ENCODE results near the gene AGRN. TPM values are rescaled to one million over a fixed set of nuclear protein-coding genes. Genes with fewer than 3 reads are reported as not detected.

The AGRN gene
- total RNA-seq, 5 donors from 2014 or later (not counting 1 experiment from before 2014, with no cell fraction given) = 6.0 to 16.3 (median 9.9) TPM

GRCh38 chr1:1022302-1023009 lies 2.5 kb downstream of the AGRN start:
- H3K36me3 Mint-ChIP-seq = no peaks in the 10 kb centered on the region
- POLR2A ChIA-PET = no interaction called here
- no peak overlapping the region for H3K27ac ChIP-seq (ENCODE audit: low read length)
- H3K4me1 ChIP-seq (ENCODE audit: control insufficient read depth in 1 of 2, extremely low read depth in 1 of 2, insufficient read depth in 2 of 2, low read length in 2 of 2) = peaks cover 0 to 31% of the 10 kb centered on the region in 2 experiments
- peaks cover 0 to 51% of the 10 kb centered on the region in 2 experiments for H3K27me3 ChIP-seq (replicated peaks in 1 of 2; ENCODE audit: control insufficient read depth in 2 of 2, extremely low read depth in 1 of 2, insufficient read depth in 2 of 2, low read length in 1 of 2)
- CTCF ChIA-PET = interaction anchor here in 1 of 2 donors (0.5 kb wide), 1 partner anchor 421 kb away, joined by 6 read pairs; no protein-coding TSS in a partner anchor
- no peak overlapping the region for H3K4me3 ChIP-seq (ENCODE audit: control insufficient read depth in 1 of 2, extremely low read depth in 1 of 2, low read length in 1 of 2)
- H3K9me3 ChIP-seq = no peaks in the 10 kb centered on the region
- no peaks in the 10 kb centered on the region for H3K9me3 Mint-ChIP-seq
- 80% methylated on average over 22 of the region's 27 CpGs for WGBS (ENCODE audit: insufficient coverage)
- peaks cover 0 to 16% (median 8%) of the 10 kb centered on the region in 3 donors for H3K4me1 Mint-ChIP-seq
- no peaks in the 10 kb centered on the region for H3K36me3 ChIP-seq (ENCODE audit: control insufficient read depth in 2 of 2, extremely low read depth in 1 of 2, insufficient read depth in 1 of 2, low read length in 1 of 2)
- DNase-seq (no peak), ATAC-seq (replicated peaks in 1 of 4) (no peak)
- peaks cover 0 to 2% of the 10 kb centered on the region in 2 donors for H3K27me3 Mint-ChIP-seq
- H3K27ac Mint-ChIP-seq = no peak overlapping the region
- peak overlapping the region in 2 of 3 donors; percentile 13 to 37 for H3K4me3 Mint-ChIP-seq

- H3K36me3 ChIP-seq (ENCODE audit: control insufficient read depth in 2 of 2, extremely low read depth in 1 of 2, insufficient read depth in 1 of 2, low read length in 1 of 2) = no peaks in the 10 kb centered on the region
- ATAC-seq (replicated peaks in 1 of 4) = no peak
- no peak overlapping the region for H3K4me3 ChIP-seq (ENCODE audit: control insufficient read depth in 1 of 2, extremely low read depth in 1 of 2, low read length in 1 of 2)
- DNase-seq = no peak
- no peaks in the 10 kb centered on the region for H3K9me3 Mint-ChIP-seq
- H3K9me3 ChIP-seq = no peaks in the 10 kb centered on the region
- H3K36me3 Mint-ChIP-seq = no peaks in the 10 kb centered on the region
- peaks cover 0 to 2% of the 10 kb centered on the region in 2 donors for H3K27me3 Mint-ChIP-seq
- H3K27ac ChIP-seq (ENCODE audit: low read length) = no peak overlapping the region
- ChIA-PET POLR2A (no interaction called here), CTCF (interaction anchor here in 1 of 2 donors (0.5 kb wide), 1 partner anchor 264 kb away, joined by 5 read pairs; no protein-coding TSS in a partner anchor)
- H3K4me3 Mint-ChIP-seq = no peak overlapping the region
- peaks cover 0 to 53% of the 10 kb centered on the region in 2 experiments for H3K27me3 ChIP-seq (replicated peaks in 1 of 2; ENCODE audit: control insufficient read depth in 2 of 2, extremely low read depth in 1 of 2, insufficient read depth in 2 of 2, low read length in 1 of 2)
- 69% methylated on average over 12 of the region's 13 CpGs for WGBS (ENCODE audit: insufficient coverage)
- H3K27ac Mint-ChIP-seq = no peak overlapping the region
- H3K4me1 ChIP-seq (ENCODE audit: control insufficient read depth in 1 of 2, extremely low read depth in 1 of 2, insufficient read depth in 2 of 2, low read length in 2 of 2) = peaks cover 0 to 29% of the 10 kb centered on the region in 2 experiments
- peaks cover 0 to 15% (median 4%) of the 10 kb centered on the region in 3 donors for H3K4me1 Mint-ChIP-seq
Observed at GRCh38 chr1:1023700-1024099, 3.8 kb downstream of the AGRN start.

GRCh38 chr1:1024149-1024770 lies 4.3 kb downstream of the AGRN start:
- ATAC-seq (replicated peaks in 1 of 4) (no peak), DNase-seq (no peak)
- ChIA-PET POLR2A (no interaction called here), CTCF (no interaction called here)
- Histone ChIP-seq H3K4me3 (ENCODE audit: control insufficient read depth in 1 of 2, extremely low read depth in 1 of 2, low read length in 1 of 2) (no peak overlapping the region), H3K9me3 (no peaks in the 10 kb centered on the region), H3K27ac (ENCODE audit: low read length) (no peak overlapping the region), H3K27me3 (replicated peaks in 1 of 2; ENCODE audit: control insufficient read depth in 2 of 2, extremely low read depth in 1 of 2, insufficient read depth in 2 of 2, low read length in 1 of 2) (peaks cover 0 to 53% of the 10 kb centered on the region in 2 experiments), H3K36me3 (ENCODE audit: control insufficient read depth in 2 of 2, extremely low read depth in 1 of 2, insufficient read depth in 1 of 2, low read length in 1 of 2) (no peaks in the 10 kb centered on the region), H3K4me1 (ENCODE audit: control insufficient read depth in 1 of 2, extremely low read depth in 1 of 2, insufficient read depth in 2 of 2, low read length in 2 of 2) (peaks cover 0 to 23% of the 10 kb centered on the region in 2 experiments)
- H3K36me3 Mint-ChIP-seq = no peaks in the 10 kb centered on the region
- no peak overlapping the region for H3K27ac Mint-ChIP-seq
- H3K4me1 Mint-ChIP-seq = peaks cover 0 to 11% (median 2%) of the 10 kb centered on the region in 3 donors
- H3K9me3 Mint-ChIP-seq = no peaks in the 10 kb centered on the region
- 90% methylated on average over 5 of the region's 9 CpGs for WGBS (ENCODE audit: insufficient coverage)
- H3K4me3 Mint-ChIP-seq = no peak overlapping the region
- peaks cover 0 to 2% of the 10 kb centered on the region in 2 donors for H3K27me3 Mint-ChIP-seq

GRCh38 chr1:1024771-1025699 lies 5.1 kb downstream of the AGRN start:
- Histone ChIP-seq H3K27ac (ENCODE audit: low read length) (no peak overlapping the region), H3K9me3 (no peaks in the 10 kb centered on the region), H3K36me3 (ENCODE audit: control insufficient read depth in 2 of 2, extremely low read depth in 1 of 2, insufficient read depth in 1 of 2, low read length in 1 of 2) (no peaks in the 10 kb centered on the region), H3K27me3 (replicated peaks in 1 of 2; ENCODE audit: control insufficient read depth in 2 of 2, extremely low read depth in 1 of 2, insufficient read depth in 2 of 2, low read length in 1 of 2) (peaks cover 0 to 53% of the 10 kb centered on the region in 2 experiments), H3K4me3 (ENCODE audit: control insufficient read depth in 1 of 2, extremely low read depth in 1 of 2, low read length in 1 of 2) (no peak overlapping the region), H3K4me1 (ENCODE audit: control insufficient read depth in 1 of 2, extremely low read depth in 1 of 2, insufficient read depth in 2 of 2, low read length in 2 of 2) (peaks cover 0 to 23% of the 10 kb centered on the region in 2 experiments)
- WGBS (ENCODE audit: insufficient coverage) = 98% methylated on average over 8 of the region's 31 CpGs
- ChIA-PET CTCF (no interaction called here), POLR2A (no interaction called here)
- no peaks in the 10 kb centered on the region for H3K9me3 Mint-ChIP-seq
- no peak overlapping the region for H3K27ac Mint-ChIP-seq
- H3K4me3 Mint-ChIP-seq = no peak overlapping the region
- ATAC-seq (replicated peaks in 1 of 4) (no peak), DNase-seq (no peak)
- no peaks in the 10 kb centered on the region for H3K36me3 Mint-ChIP-seq
- H3K27me3 Mint-ChIP-seq = peaks cover 0 to 2% of the 10 kb centered on the region in 2 donors
- H3K4me1 Mint-ChIP-seq = peaks cover 0 to 11% (median 2%) of the 10 kb centered on the region in 3 donors

GRCh38 chr1:1025730-1026129 lies 5.8 kb downstream of the AGRN start:
- ChIA-PET POLR2A (no interaction called here), CTCF (no interaction called here)
- Mint-ChIP-seq H3K36me3 (no peaks in the 10 kb centered on the region), H3K4me3 (no peak overlapping the region), H3K4me1 (peaks cover 0 to 11% (median 2%) of the 10 kb centered on the region in 3 donors), H3K9me3 (no peaks in the 10 kb centered on the region), H3K27ac (no peak overlapping the region), H3K27me3 (peaks cover 0 to 2% of the 10 kb centered on the region in 2 donors)
- ATAC-seq (replicated peaks in 1 of 4) = no peak
- Histone ChIP-seq H3K4me3 (ENCODE audit: control insufficient read depth in 1 of 2, extremely low read depth in 1 of 2, low read length in 1 of 2) (no peak overlapping the region), H3K4me1 (ENCODE audit: control insufficient read depth in 1 of 2, extremely low read depth in 1 of 2, insufficient read depth in 2 of 2, low read length in 2 of 2) (peaks cover 0 to 20% of the 10 kb centered on the region in 2 experiments), H3K27me3 (replicated peaks in 1 of 2; ENCODE audit: control insufficient read depth in 2 of 2, extremely low read depth in 1 of 2, insufficient read depth in 2 of 2, low read length in 1 of 2) (peaks cover 0 to 49% of the 10 kb centered on the region in 2 experiments), H3K36me3 (ENCODE audit: control insufficient read depth in 2 of 2, extremely low read depth in 1 of 2, insufficient read depth in 1 of 2, low read length in 1 of 2) (no peaks in the 10 kb centered on the region), H3K9me3 (no peaks in the 10 kb centered on the region), H3K27ac (ENCODE audit: low read length) (no peak overlapping the region)
- no peak for DNase-seq
- 85% methylated on average over 5 of the region's 10 CpGs for WGBS (ENCODE audit: insufficient coverage)
